M059J (cell line): Measurements from ENCODE around the gene PRRT1B. TPM values are rescaled to one million over a fixed set of nuclear protein-coding genes. Genes with fewer than 3 reads are reported as not detected.
"Not testable (repeated sequence)": the region's sequence is repeated elsewhere in the genome, so short reads cannot be mapped to it uniquely, and the experiment has no call there.

Source experiments
- DNase-seq: peaks from one replicate; pipeline ENCODE4 v3.0.0-alpha.2; 2012; ENCODE audit warnings: low read depth
- total RNA-seq: library from RNA; depleted of rRNA; stranded (reverse); fragments of >200 nt; shearing (Covaris generic); gene quantifications from 2 replicates; pipeline ENCODE4 v1.2.3, GENCODE V29; 2014; rRNA removed

Gene PRRT1B
- not detected in 2 replicates for total RNA-seq

GRCh38 chr9:131545003-131545785 is at the start of gene PRRT1B:
TSS of gene PRRT1B (plus strand) at chr9:131545523. CDS start at chr9:131545616, 93 bp downstream.
- DNase-seq = no peak

- no peak for DNase-seq
Measured at GRCh38 chr9:131495785-131496184, 49.5 kb upstream of the PRRT1B start.

- no peak for DNase-seq
Measured at GRCh38 chr9:131496844-131497405, 48.4 kb upstream of the PRRT1B start.

- no peak for DNase-seq
Measured at GRCh38 chr9:131499254-131499767, 46.0 kb upstream of the PRRT1B start.

GRCh38 chr9:131500377-131500776 is 44.9 kb upstream of the PRRT1B start:
- DNase-seq = peak; percentile 31

- peak; percentile 98 for DNase-seq
Measured at GRCh38 chr9:131500939-131501541, 44.3 kb upstream of the PRRT1B start.

GRCh38 chr9:131502781-131503625 is 42.3 kb upstream of the PRRT1B start, which contains the start of gene POMT1:
TSS of gene POMT1 (plus strand) at chr9:131502918. CDS start at chr9:131504219, 1,301 bp downstream.
- DNase-seq = peak; percentile 85

- DNase-seq = peak; percentile 77
Measured at GRCh38 chr9:131503626-131504465, 41.5 kb upstream of the PRRT1B start.

GRCh38 chr9:131505012-131505411 is 40.3 kb upstream of the PRRT1B start:
- no peak for DNase-seq

GRCh38 chr9:131511416-131511815 is 33.9 kb upstream of the PRRT1B start:
- DNase-seq = no peak

GRCh38 chr9:131511880-131512279 is 33.4 kb upstream of the PRRT1B start:
- DNase-seq = no peak

GRCh38 chr9:131513177-131513576 is 32.1 kb upstream of the PRRT1B start:
- DNase-seq = no peak

- not testable (repeated sequence) for DNase-seq
Measured at GRCh38 chr9:131515559-131516031, 29.7 kb upstream of the PRRT1B start.

- no peak for DNase-seq
Measured at GRCh38 chr9:131516100-131516499, 29.2 kb upstream of the PRRT1B start.

- no peak for DNase-seq
Measured at GRCh38 chr9:131516930-131517329, 28.4 kb upstream of the PRRT1B start.

- DNase-seq = no peak
Measured at GRCh38 chr9:131517761-131518190, 27.5 kb upstream of the PRRT1B start.

GRCh38 chr9:131518553-131518952 is 26.8 kb upstream of the PRRT1B start:
- DNase-seq = no peak

- no peak for DNase-seq
Measured at GRCh38 chr9:131520503-131520902, 24.8 kb upstream of the PRRT1B start.

- DNase-seq = no peak
Measured at GRCh38 chr9:131521203-131521602, 24.1 kb upstream of the PRRT1B start.

- no peak for DNase-seq
Measured at GRCh38 chr9:131521822-131522221, 23.5 kb upstream of the PRRT1B start.
